Activated CD4-positive, alpha-beta T cell treated with anti-CD3 and anti-CD28 coated beads, Interleukin-2, Interleukin-4, amounts not matched to agents 100 ng/mL and 50 ng/mL, durations not matched to agents 16 hours and 8 hours (primary cell): ENCODE data around the gene GAL3ST3.

Source experiments
- DNase-seq: peaks from one replicate; pipeline ENCODE4 v3.0.0-alpha.2; 2020; ENCODE audit warnings: low spot score

GAL3ST3 gene

GRCh38 chr11:66069715-66070603 lies 21.0 kb upstream of the GAL3ST3 start, which contains the start of gene PACS1:
Gene PACS1, plus strand, starts transcription at chr11:66070272. Its CDS starts 215 bp downstream, at chr11:66070487.
- peak; percentile 81 for DNase-seq

DNA sequence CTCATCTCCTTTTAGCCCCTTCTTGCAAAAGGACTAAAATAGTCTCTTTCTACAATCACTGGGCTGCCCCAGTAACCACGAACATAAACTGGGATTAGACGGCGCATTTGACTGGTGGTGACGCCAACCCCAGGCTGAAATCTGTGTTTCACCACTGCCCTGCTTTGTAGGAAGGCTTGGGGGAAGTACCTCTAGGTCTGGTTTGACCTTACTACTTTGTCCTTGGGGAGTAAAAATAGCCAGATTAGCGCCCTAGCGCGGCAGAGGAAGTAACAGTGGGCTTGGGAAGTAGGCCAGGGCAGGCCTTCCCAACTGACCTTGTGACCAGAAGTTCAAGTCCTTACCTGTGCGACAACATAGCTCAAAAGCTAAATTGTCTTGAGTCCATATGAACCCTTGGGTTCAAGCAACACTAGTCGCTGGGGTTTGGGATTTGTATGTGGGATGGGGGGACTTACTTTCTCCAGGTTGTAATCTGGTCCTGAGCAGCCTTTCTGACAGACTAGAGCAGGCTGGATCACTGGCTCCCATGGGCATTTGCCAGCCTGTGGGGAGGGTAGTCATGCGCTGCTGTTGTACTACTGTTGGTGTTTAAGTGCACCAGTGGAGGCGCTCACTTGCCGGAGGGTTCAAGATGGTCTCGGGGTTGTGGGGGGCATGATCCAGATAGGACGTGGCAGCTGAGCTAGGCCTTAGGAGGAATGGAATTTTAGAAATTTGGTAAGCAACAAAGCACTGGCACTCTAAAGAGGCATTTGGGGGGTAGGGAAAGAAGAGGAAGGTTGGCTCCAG lies 20.2 kb upstream of the GAL3ST3 start:
- DNase-seq = no peak

- DNase-seq = peak; percentile 78
These were observed 19.3 kb upstream of the GAL3ST3 start for GRCh38 chr11:66068154-66068821.

- DNase-seq = no peak
These were observed 18.7 kb upstream of the GAL3ST3 start for GRCh38 chr11:66067640-66068039.

GRCh38 chr11:66066751-66067150 lies 17.8 kb upstream of the GAL3ST3 start:
- DNase-seq = no peak

DNA sequence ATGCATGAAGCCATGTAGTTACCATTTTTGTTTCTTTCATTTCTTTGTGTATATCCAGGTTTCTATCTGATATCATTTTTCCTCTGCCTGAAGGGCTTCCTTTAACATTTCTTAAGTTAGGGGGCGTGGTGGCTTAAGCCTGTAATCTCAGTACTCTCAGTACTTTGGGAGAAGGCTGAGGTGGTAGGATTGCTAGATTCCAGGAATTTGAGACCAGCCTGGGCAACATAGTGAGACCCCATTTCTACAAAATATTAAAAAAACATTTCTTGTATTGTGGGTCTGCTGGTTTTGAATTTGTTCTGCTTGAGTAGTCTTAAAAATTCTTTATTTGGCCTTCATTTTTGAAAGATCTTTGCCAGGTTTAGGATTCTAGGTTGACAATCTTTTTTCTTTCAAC lies 15.6 kb upstream of the GAL3ST3 start:
- DNase-seq = no peak

- DNase-seq = no peak
These were observed 14.9 kb upstream of the GAL3ST3 start for GRCh38 chr11:66063900-66064299.

DNA sequence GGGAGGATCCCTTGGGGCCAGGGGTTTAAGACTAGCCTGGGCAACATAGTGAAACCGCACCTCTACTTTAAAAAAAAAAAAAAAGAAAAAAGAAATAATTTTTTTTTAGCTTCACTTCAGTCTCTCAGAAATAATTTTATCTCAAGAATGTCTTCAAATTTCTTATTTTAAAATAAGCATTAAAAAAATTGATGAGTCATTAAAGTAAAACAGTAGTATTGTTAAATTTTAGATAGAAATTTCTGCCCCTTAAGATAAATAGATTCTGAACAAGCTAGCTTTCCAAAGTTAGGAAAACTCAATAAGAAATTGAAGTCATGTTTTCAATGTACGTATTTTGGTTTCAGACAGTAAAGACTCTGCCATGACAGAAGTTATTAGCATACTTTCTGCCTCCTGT lies 13.4 kb upstream of the GAL3ST3 start:
- DNase-seq = no peak

GRCh38 chr11:66061268-66061667 lies 12.3 kb upstream of the GAL3ST3 start:
- no peak for DNase-seq

DNA sequence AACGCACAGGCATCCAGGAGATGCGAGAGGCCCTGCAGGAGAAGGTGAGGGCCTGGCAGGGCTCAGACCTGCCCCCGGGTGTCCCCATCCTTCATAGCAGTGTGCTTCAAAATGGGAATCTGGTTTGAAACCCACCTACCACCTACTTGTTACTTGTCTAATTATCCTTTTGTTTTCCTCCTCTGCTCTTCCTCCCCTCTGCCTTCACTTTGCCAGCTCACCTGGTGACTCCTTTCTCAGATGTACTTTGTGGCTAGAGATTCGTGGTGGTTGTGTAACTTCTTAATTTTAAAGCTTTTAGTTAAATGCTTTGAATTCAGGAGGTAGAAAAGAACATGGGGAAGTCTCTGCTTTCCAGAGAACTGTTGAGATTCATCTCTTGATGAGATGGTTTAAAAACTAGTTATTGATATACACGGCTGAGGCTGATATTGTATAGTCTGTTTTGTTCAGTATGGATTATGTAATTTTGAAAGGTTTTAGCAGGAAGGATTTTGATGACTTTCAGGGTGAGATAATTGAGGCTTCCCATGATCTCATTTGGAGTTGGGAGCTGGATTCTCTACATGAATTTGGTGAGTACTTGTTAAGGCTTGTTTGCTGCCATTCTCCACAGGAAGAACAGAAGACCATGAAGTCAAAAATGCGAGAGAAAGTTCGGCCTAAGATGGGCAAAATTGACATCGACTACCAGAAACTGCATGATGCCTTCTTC lies 11.2 kb upstream of the GAL3ST3 start:
- no peak for DNase-seq

DNA sequence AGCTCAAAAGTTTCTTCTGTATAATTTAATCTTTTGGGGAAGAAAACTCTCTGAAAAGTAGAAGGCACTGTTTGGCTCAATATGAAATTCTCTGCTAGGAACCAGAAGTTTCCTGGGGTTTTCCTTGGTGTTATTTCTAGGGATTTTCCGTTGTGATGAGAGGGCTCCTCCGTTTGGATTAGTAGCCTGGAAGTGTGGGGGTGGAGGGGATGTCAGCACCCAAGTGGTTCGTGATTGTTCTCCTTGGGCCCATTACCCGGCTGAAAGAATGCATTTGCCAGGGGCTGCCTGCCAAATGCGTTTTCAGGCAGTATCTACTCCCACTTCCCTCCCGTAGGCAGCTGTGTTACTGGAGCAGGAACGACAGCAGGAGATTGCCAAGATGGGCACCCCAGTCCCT lies 7.5 kb upstream of the GAL3ST3 start:
- DNase-seq = no peak

DNA sequence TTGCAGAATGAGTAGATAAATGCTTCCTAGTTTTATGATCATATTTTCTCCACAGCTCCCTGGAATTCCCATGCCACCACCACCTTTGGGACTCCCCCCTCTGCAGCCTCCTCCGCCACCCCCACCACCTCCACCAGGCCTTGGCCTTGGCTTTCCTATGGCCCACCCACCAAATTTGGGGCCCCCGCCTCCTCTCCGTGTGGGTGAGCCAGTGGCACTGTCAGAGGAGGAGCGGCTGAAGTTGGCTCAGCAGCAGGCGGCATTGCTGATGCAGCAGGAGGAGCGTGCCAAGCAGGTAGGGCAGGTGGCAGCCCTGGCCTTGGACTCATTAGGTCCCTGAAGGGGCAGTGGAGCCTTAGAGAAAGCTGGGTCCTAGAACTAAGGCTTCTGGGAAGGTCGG lies 6.1 kb upstream of the GAL3ST3 start:
- DNase-seq = no peak

DNA sequence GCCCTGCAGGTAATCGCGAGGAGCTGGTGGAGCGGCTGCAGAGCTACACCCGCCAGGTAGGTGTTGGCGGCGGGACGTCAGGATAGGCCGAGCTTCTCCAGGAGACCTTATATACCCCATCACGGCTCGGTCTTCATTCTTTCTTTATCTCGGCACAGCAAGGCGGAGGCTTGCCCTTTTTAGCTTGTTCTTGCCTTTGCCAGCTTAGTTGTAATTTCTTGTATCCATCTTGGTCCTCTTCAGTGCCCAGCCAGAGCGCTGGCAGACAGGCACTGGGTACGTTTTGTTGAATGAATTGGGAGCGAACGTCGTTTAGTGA lies 3.7 kb upstream of the GAL3ST3 start:
- no peak for DNase-seq

DNA sequence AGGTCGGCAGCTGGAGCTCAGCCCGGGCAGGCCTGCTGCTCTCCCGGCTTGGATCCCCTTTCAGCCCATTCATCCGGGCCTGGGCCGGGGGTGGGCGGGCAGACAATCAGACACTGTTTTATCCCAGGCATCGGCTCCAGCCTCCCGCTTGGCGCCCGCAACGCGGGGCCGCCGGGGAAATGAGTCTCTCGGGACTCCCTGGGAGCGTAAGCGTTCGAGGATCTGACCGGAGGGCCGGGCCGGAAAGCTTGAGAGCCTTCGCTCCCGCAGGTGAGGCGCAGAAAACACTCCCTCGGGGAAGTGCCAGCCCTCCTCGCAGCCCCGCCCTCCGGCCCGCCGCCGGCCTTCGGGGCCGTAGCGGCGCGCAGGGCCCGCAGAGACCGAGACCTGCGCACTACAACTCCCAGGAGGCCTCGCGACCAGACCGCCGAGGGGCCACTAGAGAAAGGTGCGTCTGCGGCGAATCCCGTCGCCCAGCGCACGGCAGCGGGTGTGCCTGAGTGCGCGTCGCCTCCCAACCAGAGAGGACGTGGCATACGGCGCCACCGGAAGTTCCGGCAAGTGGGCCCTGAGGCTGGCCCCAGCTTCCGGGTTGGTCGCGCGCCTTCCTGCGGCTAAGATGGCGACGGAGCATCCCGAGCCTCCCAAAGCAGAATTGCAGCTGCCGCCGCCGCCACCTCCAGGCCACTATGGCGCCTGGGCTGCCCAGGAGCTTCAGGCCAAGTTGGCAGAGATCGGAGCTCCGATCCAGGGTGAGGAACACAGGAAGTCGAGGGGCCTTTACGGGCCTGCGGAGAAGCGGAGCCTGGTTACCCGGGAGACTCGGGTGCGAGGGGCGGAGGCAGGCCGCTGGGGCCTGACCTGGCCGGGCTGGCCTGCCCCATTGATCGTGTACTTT lies 3.1 kb upstream of the GAL3ST3 start, which contains the start of gene SF3B2:
Gene SF3B2 (plus strand): TSS at position 599 of the 898 bp plus-strand sequence. CDS start 21 bp downstream, at position 620.
- peak; percentile 99 for DNase-seq

- DNase-seq = no peak
These were observed 2.4 kb upstream of the GAL3ST3 start for GRCh38 chr11:66051371-66051765.

DNA sequence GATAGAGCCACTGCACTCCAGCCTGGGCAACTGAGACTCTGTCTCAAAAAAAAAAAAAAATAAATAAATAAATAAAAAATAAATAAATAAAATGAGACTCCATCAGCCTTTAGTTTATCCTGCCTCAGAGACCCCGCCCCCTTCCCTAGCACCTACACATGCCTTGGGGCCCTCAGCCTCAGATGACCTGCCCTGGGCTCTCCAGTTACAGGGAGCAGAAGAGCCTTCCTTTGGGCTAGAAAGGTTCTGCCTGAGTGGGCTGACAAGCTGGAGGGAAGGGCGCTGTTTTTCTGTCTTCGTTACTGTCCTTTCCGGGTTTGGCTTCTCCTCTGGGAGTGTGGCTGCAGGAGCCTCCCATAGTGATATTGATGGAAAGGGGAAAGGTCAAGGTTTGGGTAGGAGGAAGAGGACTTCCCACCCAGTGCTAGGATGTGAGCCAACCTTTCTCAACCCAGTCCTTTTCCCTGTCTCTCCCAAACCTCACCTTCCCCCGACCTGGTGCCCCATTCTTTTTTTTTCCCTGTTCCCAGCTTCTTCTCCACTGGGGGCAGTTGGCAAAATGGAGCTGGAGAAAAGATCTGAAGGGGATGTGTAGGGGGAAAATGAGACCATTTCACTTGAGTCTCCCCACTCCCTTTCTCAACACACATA lies 1.7 kb upstream of the GAL3ST3 start:
- no peak for DNase-seq

GRCh38 chr11:66047541-66048365 lies 1.2 kb downstream of the GAL3ST3 start:
- no peak for DNase-seq

DNA sequence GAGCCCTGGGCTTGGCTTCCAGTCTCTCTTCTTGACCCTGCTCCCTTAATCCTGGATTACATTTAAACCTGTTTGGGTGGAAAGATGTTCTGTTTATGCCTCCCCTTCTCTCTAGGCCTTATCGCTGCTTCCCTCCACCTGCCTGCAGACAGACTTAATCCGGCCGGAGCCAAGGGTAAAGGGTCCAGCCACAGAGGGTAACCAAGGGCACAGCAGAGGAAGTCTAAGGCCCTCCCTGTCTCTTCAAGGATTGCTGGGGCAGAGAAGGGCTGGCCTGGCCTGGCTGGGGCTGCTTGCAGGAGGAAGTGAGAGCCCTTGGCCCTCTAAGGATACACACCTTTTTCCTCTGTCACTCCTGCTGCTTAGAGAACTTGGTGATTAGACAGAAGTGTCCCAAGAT lies 2.1 kb downstream of the GAL3ST3 start:
- DNase-seq = no peak

DNA sequence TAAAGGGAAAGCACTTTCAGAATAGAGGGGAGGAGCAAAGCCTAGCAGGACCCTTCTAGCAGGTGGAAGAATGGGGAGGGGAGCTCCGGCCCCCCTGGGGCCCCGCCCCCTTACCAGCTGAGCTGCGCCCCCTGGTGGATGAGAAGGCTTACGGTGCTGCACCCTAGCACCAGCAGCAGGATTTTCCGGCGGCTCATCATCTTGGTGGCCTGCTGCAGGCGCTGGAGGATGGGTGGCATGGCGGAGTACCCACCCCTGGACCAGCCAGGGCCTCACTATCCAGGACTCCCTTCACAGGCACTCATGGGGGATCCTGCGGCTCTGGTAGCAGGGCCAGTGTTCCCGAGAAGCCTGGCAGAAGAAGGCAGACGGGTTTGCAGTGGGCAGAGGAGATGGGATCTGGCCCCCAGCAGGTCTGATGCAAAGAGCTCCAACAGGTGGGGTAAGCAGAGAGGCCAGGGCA lies 3.8 kb downstream of the GAL3ST3 start:
- DNase-seq = peak; percentile 85
